Measurements from ENCODE around the gene C18orf63.
"Not testable (repeated sequence)": the region's sequence is repeated elsewhere in the genome, so short reads cannot be mapped to it uniquely, and the experiment has no call there.

- TF ChIP-seq SPI1 (IDR thresholded peaks at IDR 0.05; ENCODE audit: borderline replicate concordance, low read depth); GABPA (IDR thresholded peaks at IDR 0.05; ENCODE audit: low read depth): not testable (repeated sequence)
- TF ChIP-seq, protein P1, sequence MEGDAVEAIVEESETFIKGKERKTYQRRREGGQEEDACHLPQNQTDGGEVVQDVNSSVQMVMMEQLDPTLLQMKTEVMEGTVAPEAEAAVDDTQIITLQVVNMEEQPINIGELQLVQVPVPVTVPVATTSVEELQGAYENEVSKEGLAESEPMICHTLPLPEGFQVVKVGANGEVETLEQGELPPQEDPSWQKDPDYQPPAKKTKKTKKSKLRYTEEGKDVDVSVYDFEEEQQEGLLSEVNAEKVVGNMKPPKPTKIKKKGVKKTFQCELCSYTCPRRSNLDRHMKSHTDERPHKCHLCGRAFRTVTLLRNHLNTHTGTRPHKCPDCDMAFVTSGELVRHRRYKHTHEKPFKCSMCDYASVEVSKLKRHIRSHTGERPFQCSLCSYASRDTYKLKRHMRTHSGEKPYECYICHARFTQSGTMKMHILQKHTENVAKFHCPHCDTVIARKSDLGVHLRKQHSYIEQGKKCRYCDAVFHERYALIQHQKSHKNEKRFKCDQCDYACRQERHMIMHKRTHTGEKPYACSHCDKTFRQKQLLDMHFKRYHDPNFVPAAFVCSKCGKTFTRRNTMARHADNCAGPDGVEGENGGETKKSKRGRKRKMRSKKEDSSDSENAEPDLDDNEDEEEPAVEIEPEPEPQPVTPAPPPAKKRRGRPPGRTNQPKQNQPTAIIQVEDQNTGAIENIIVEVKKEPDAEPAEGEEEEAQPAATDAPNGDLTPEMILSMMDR (IDR thresholded peaks at IDR 0.05; ENCODE audit: insufficient read depth, low read length) = not testable (repeated sequence)
Measured at GRCh38 chr18:74326791-74327190, 11.2 kb downstream of the C18orf63 start.

All from HL-60 (cell line).